Raji (cell line): Measurements from ENCODE around the gene CFAP141.

Source experiments
- POLR2A ChIP-seq: IDR thresholded peaks from 2 replicates; pipeline ENCODE4 v1.6.1; 2011; ENCODE audit warnings: low read depth, low read length, control low read depth; ENCODE audit not compliant: insufficient read depth

Gene CFAP141

GRCh38 chr1:154206196-154206595 is at the start of gene CFAP141:
Gene CFAP141 (minus strand): TSS chr1:154206333. CDS start chr1:154206307, 26 bp downstream.
- no peak for TF ChIP-seq POLR2A

- no peak for TF ChIP-seq POLR2A
These were observed 47.5 kb upstream of the CFAP141 start for GRCh38 chr1:154253671-154254070.

GRCh38 chr1:154241703-154242351 is 35.7 kb upstream of the CFAP141 start:
- no peak for TF ChIP-seq POLR2A

GRCh38 chr1:154240294-154240833 is 34.2 kb upstream of the CFAP141 start:
- no peak for TF ChIP-seq POLR2A

- TF ChIP-seq POLR2A = no peak
These were observed 33.4 kb upstream of the CFAP141 start for GRCh38 chr1:154239491-154239890.

GRCh38 chr1:154237880-154238506 is 31.9 kb upstream of the CFAP141 start:
- TF ChIP-seq POLR2A = no peak

- no peak for TF ChIP-seq POLR2A
These were observed 31.3 kb upstream of the CFAP141 start for GRCh38 chr1:154237435-154237834.

GRCh38 chr1:154236855-154237254 is 30.7 kb upstream of the CFAP141 start:
- TF ChIP-seq POLR2A = no peak

- no peak for TF ChIP-seq POLR2A
These were observed 19.2 kb upstream of the CFAP141 start for GRCh38 chr1:154225370-154225769.

GRCh38 chr1:154223621-154224020 is 17.5 kb upstream of the CFAP141 start:
- TF ChIP-seq POLR2A = no peak

GRCh38 chr1:154222918-154223317 is 16.8 kb upstream of the CFAP141 start:
- no peak for TF ChIP-seq POLR2A

GRCh38 chr1:154222518-154222917 is 16.4 kb upstream of the CFAP141 start:
- TF ChIP-seq POLR2A = no peak

- peak; percentile 24; the same call in 1 of the 2 replicates for TF ChIP-seq POLR2A
These were observed 15.3 kb upstream of the CFAP141 start for GRCh38 chr1:154221278-154222001.

- TF ChIP-seq POLR2A = no peak
These were observed 14.8 kb upstream of the CFAP141 start for GRCh38 chr1:154220970-154221277.

GRCh38 chr1:154220071-154220969 is 14.2 kb upstream of the CFAP141 start, which contains the start of gene UBAP2L:
Gene UBAP2L (plus strand): TSS chr1:154220955. CDS start chr1:154225124, 4,169 bp downstream.
- TF ChIP-seq POLR2A = peak; percentile 92

- no peak for TF ChIP-seq POLR2A
These were observed 13.4 kb upstream of the CFAP141 start for GRCh38 chr1:154219541-154219940.

GRCh38 chr1:154218545-154218944 is 12.4 kb upstream of the CFAP141 start:
- TF ChIP-seq POLR2A = no peak
